SK-N-SH treated with all-trans-retinoic acid at 6 μM for 48 hours (cell line): ENCODE data around the gene DRC1.

Experiments
- ATAC-seq: fragments of 200-7000 bp; cut with Tn5 transposase; 3 replicates; pipeline ENCODE4 v1.9.1; 2020; ENCODE audit warnings: mild to moderate bottlenecking, moderate library complexity
- ARNTL ChIP-seq: fragments of 450-650 bp; formaldehyde crosslinking; IDR thresholded peaks from 2 replicates; pipeline ENCODE4 v1.5.0; 2020; ENCODE audit warnings: low read depth, mild to moderate bottlenecking, moderate library complexity, borderline replicate concordance
- CSDC2 ChIP-seq: fragments of 250-450 bp; sonication (Bioruptor Pico); IDR thresholded peaks from 2 replicates; pipeline ENCODE4 v1.5.0; 2020; ENCODE audit warnings: mild to moderate bottlenecking, moderate library complexity
- ESRRG ChIP-seq: fragments of 250-450 bp; sonication (Bioruptor Pico); IDR thresholded peaks from 2 replicates; pipeline ENCODE4 v1.6.1; 2021; ENCODE audit warnings: mild to moderate bottlenecking
- ISL1 ChIP-seq: fragments of 250-450 bp; sonication (Bioruptor Pico); IDR thresholded peaks from 2 replicates; pipeline ENCODE4 v2.1.2; 2022; ENCODE audit warnings: mild to moderate bottlenecking, moderate library complexity
- PPARA ChIP-seq: fragments of 250-450 bp; sonication (Bioruptor Pico); IDR thresholded peaks from 2 replicates; pipeline ENCODE4 v1.5.0; 2020; ENCODE audit warnings: mild to moderate bottlenecking, borderline replicate concordance
- RARB ChIP-seq: fragments of 250-450 bp; sonication (Bioruptor Pico); IDR thresholded peaks from 2 replicates; pipeline ENCODE4 v1.8.0; 2021; ENCODE audit warnings: mild to moderate bottlenecking, moderate library complexity
- SNAI2 ChIP-seq: fragments of 250-450 bp; sonication (Bioruptor Pico); IDR thresholded peaks from 2 replicates; pipeline ENCODE4 v1.5.0; 2020; ENCODE audit warnings: mild to moderate bottlenecking, moderate library complexity
- TCF4 ChIP-seq: fragments of 250-450 bp; sonication (Bioruptor Pico); IDR thresholded peaks from 2 replicates; pipeline ENCODE4 v1.8.0; 2021; ENCODE audit warnings: mild to moderate bottlenecking, moderate library complexity, borderline replicate concordance
- TOX ChIP-seq: fragments of 250-450 bp; sonication (Bioruptor Pico); IDR thresholded peaks from 2 replicates; pipeline ENCODE4 v1.8.0; 2021; ENCODE audit warnings: mild to moderate bottlenecking, moderate library complexity, borderline replicate concordance
- ZC3H10 ChIP-seq: fragments of 250-450 bp; sonication (Bioruptor Pico); IDR thresholded peaks from 2 replicates; pipeline ENCODE4 v1.5.1; 2021; ENCODE audit warnings: mild to moderate bottlenecking, moderate library complexity
- ZNF565 ChIP-seq: fragments of 450-650 bp; formaldehyde crosslinking; conservative IDR thresholded peaks from 2 replicates; pipeline ENCODE4 v1.5.0; 2020; ENCODE audit warnings: low read depth, mild to moderate bottlenecking, moderate library complexity
- ZNF70 ChIP-seq: fragments of 450-650 bp; formaldehyde crosslinking; IDR thresholded peaks from 2 replicates; pipeline ENCODE4 v1.5.0; 2020; ENCODE audit warnings: mild to moderate bottlenecking, moderate library complexity
- ZNF8 ChIP-seq: fragments of 450-650 bp; formaldehyde crosslinking; IDR thresholded peaks from 2 replicates; pipeline ENCODE4 v1.5.0; 2020; ENCODE audit warnings: mild to moderate bottlenecking, moderate library complexity
- TF ChIP-seq, protein P1 (sequence below): fragments of 250-450 bp; sonication (Bioruptor Pico); IDR thresholded peaks from 2 replicates; pipeline ENCODE4 v1.5.0; 2020; ENCODE audit warnings: mild to moderate bottlenecking, moderate library complexity
- TF ChIP-seq, protein P2 (sequence below): fragments of 250-450 bp; sonication (Bioruptor Pico); IDR thresholded peaks from 2 replicates; pipeline ENCODE4 v1.5.1; 2021; ENCODE audit warnings: mild to moderate bottlenecking, moderate library complexity
- TF ChIP-seq, protein P3 (sequence below): fragments of 250-450 bp; sonication (Bioruptor Pico); IDR thresholded peaks from 2 replicates; pipeline ENCODE4 v1.8.0; 2020; ENCODE audit warnings: mild to moderate bottlenecking, moderate library complexity, borderline replicate concordance
- TF ChIP-seq, protein P4 (sequence below): fragments of 250-450 bp; sonication (Bioruptor Pico); IDR thresholded peaks from 2 replicates; pipeline ENCODE4 v1.8.0; 2021; ENCODE audit warnings: low read depth, mild to moderate bottlenecking, moderate library complexity, borderline replicate concordance

The DRC1 gene

DNA sequence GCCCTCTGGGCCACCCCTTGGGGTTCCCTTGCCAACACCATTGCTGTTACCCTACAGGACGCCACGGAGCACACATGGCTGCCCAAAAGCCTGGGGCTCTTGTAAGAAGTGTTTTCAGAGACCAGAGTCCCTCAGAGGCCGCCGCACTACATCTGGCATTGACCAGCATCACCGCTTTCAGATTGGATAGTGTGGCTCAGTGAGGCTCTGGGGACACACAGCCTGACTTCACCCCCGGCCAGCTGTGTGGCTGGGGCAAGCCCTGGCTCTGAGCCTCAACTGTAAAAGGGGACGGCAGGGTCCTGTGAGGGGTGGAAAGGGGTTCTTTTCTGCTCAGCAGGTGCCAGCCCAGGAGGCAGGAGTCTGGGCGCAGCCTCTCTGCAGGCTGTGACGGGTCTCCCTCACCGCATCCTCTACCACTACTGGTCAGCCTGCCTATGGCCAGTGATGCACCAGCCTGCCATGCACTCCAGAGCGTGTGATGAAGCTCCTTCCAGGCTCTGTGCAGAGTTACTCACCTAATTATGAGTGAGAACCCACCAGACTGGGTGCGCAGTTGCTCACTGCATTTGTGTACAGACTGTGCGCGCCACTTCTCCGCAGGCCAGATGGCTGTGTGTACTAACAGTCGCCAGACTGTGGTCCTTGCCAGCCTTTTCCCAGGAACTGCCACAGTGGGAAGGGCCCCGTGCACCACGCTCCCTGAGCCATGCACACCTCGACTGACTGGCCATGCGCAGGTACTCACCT lies 86.9 kb downstream of the DRC1 start (continued):
- TF ChIP-seq, protein P1, sequence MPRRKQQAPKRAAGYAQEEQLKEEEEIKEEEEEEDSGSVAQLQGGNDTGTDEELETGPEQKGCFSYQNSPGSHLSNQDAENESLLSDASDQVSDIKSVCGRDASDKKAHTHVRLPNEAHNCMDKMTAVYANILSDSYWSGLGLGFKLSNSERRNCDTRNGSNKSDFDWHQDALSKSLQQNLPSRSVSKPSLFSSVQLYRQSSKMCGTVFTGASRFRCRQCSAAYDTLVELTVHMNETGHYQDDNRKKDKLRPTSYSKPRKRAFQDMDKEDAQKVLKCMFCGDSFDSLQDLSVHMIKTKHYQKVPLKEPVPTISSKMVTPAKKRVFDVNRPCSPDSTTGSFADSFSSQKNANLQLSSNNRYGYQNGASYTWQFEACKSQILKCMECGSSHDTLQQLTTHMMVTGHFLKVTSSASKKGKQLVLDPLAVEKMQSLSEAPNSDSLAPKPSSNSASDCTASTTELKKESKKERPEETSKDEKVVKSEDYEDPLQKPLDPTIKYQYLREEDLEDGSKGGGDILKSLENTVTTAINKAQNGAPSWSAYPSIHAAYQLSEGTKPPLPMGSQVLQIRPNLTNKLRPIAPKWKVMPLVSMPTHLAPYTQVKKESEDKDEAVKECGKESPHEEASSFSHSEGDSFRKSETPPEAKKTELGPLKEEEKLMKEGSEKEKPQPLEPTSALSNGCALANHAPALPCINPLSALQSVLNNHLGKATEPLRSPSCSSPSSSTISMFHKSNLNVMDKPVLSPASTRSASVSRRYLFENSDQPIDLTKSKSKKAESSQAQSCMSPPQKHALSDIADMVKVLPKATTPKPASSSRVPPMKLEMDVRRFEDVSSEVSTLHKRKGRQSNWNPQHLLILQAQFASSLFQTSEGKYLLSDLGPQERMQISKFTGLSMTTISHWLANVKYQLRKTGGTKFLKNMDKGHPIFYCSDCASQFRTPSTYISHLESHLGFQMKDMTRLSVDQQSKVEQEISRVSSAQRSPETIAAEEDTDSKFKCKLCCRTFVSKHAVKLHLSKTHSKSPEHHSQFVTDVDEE (CRISPR knock-in tag): no peak
- TF ChIP-seq RARB (CRISPR knock-in tag) (no peak), PPARA (CRISPR knock-in tag) (no peak), TCF4 (CRISPR knock-in tag) (no peak), SNAI2 (CRISPR knock-in tag) (no peak), ESRRG (CRISPR knock-in tag) (no peak), TOX (no peak), CSDC2 (no peak)

DNA sequence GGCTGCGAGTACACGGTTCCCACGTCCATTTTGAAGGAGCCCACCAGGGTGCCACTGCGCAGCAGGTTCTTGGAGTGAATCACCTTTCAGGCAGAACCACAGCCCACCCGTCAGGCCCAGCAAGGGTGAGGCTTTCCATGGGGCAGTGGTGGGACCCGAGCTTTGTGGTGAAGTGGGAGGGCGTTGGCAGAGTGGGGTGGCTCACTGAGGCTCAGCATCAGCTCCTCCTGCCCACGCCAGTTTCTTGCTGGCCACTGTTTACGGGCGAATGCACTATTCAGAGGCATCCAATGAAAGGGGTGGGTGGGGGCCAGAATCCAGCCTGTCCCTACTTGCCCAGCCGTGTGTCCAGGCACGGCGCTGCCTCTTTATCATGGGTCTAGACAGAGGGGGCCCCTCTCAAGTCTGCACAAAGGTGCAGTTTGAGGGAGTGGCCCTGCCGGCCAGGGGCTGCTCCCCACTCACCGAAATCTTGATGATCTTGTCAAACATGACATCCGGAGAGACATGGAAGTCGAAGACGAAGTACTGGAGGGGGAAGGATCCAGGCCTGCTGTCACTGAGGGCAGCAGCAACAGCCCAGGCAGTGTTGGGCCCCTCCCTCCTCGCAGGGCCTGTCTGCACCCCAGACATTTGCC lies 87.6 kb downstream of the DRC1 start:
- ATAC-seq: no peak
- TF ChIP-seq, protein P1 (CRISPR knock-in tag): no peak
- no peak for TF ChIP-seq ZC3H10 (CRISPR knock-in tag)
- TF ChIP-seq ZNF565 (CRISPR knock-in tag): no peak
- no peak for TF ChIP-seq ESRRG (CRISPR knock-in tag)
- TF ChIP-seq, protein P2, sequence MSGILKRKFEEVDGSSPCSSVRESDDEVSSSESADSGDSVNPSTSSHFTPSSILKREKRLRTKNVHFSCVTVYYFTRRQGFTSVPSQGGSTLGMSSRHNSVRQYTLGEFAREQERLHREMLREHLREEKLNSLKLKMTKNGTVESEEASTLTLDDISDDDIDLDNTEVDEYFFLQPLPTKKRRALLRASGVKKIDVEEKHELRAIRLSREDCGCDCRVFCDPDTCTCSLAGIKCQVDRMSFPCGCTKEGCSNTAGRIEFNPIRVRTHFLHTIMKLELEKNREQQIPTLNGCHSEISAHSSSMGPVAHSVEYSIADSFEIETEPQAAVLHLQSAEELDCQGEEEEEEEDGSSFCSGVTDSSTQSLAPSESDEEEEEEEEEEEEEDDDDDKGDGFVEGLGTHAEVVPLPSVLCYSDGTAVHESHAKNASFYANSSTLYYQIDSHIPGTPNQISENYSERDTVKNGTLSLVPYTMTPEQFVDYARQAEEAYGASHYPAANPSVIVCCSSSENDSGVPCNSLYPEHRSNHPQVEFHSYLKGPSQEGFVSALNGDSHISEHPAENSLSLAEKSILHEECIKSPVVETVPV (CRISPR knock-in tag): no peak
- TF ChIP-seq ARNTL: no peak
- TF ChIP-seq TOX: no peak
- TF ChIP-seq, protein P3, sequence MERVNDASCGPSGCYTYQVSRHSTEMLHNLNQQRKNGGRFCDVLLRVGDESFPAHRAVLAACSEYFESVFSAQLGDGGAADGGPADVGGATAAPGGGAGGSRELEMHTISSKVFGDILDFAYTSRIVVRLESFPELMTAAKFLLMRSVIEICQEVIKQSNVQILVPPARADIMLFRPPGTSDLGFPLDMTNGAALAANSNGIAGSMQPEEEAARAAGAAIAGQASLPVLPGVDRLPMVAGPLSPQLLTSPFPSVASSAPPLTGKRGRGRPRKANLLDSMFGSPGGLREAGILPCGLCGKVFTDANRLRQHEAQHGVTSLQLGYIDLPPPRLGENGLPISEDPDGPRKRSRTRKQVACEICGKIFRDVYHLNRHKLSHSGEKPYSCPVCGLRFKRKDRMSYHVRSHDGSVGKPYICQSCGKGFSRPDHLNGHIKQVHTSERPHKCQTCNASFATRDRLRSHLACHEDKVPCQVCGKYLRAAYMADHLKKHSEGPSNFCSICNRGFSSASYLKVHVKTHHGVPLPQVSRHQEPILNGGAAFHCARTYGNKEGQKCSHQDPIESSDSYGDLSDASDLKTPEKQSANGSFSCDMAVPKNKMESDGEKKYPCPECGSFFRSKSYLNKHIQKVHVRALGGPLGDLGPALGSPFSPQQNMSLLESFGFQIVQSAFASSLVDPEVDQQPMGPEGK (CRISPR knock-in tag): no peak
- no peak for TF ChIP-seq PPARA (CRISPR knock-in tag)
- no peak for TF ChIP-seq ZNF8
- TF ChIP-seq TCF4 (CRISPR knock-in tag): no peak
- no peak for TF ChIP-seq ZNF70
- TF ChIP-seq ISL1 (CRISPR knock-in tag): no peak
- TF ChIP-seq, protein P4, sequence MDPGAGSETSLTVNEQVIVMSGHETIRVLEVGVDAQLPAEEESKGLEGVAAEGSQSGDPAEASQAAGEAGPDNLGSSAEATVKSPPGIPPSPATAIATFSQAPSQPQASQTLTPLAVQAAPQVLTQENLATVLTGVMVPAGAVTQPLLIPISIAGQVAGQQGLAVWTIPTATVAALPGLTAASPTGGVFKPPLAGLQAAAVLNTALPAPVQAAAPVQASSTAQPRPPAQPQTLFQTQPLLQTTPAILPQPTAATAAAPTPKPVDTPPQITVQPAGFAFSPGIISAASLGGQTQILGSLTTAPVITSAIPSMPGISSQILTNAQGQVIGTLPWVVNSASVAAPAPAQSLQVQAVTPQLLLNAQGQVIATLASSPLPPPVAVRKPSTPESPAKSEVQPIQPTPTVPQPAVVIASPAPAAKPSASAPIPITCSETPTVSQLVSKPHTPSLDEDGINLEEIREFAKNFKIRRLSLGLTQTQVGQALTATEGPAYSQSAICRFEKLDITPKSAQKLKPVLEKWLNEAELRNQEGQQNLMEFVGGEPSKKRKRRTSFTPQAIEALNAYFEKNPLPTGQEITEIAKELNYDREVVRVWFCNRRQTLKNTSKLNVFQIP (CRISPR knock-in tag): no peak
- TF ChIP-seq RARB (CRISPR knock-in tag): no peak
- no peak for TF ChIP-seq CSDC2
